SK-N-MC (cell line): Measurements from ENCODE around the gene CUX1.

Experiments
- EZH2 ChIP-seq: fragments of 200-600 bp; sonication (generic); IDR thresholded peaks from one replicate; pipeline ENCODE4 v1.6.1; 2017; ENCODE audit warnings: antibody characterized with exemption
- FOXP2 ChIP-seq: optimal IDR thresholded peaks from 2 replicates; pipeline ENCODE3; 2011; ENCODE audit warnings: mild to moderate bottlenecking, moderate library complexity; ENCODE audit not compliant: insufficient read depth; ENCODE audit errors: extremely low read length, control extremely low read depth
- POLR2AphosphoS5 ChIP-seq: IDR thresholded peaks from 2 replicates; pipeline ENCODE4 v1.6.1; 2012; ENCODE audit warnings: mild to moderate bottlenecking, low read depth, low read length, borderline replicate concordance

GRCh38 chr7:101953248-101953819, 135.9 kb downstream of the CUX1 start:
- TF ChIP-seq POLR2AphosphoS5, result no peak
- no peak for TF ChIP-seq FOXP2
- TF ChIP-seq EZH2, result no peak
